Esophagus squamous epithelium (tissue), 4 donors: ENCODE results near the gene IL17RD.

Experiments
- CTCF ChIP-seq, 6 experiments: fragments of 450-650 bp in 4 of 6; fragments of 200-600 bp in 2 of 6; sonication (generic) in 2 of 6; IDR thresholded peaks; one replicate each; pipeline ENCODE4 v1.5.1; 2016 to 2019; ENCODE audit warnings: antibody characterized with exemption in 6 of 6, mild to moderate bottlenecking in 4 of 6, moderate library complexity in 4 of 6
- POLR2A ChIP-seq, 4 donors: fragments of 450-650 bp; IDR thresholded peaks; one replicate each; pipeline ENCODE4 v1.6.1; 2017; ENCODE audit warnings: antibody characterized with exemption in 4 of 4, mild to moderate bottlenecking in 4 of 4, moderate library complexity in 3 of 4

GRCh38 chr3:57132674-57133073 is 32.5 kb downstream of the IL17RD start:
- TF ChIP-seq CTCF (IDR thresholded peaks at IDR 0.05) (peak in 1 of 6 experiments; percentile 21), POLR2A (IDR thresholded peaks at IDR 0.05) (no peak)
